Fibroblast of the aortic adventitia (primary cell): ENCODE measurements around the gene HEG1. TPM values are rescaled to one million over a fixed set of nuclear protein-coding genes. Genes with fewer than 3 reads are reported as not detected.
A peak's percentile ranks its signal among the peaks of the same experiment; 100 is the strongest.

ENCODE experiments used
- DNase-seq: peaks from one replicate; pipeline ENCODE4 v3.0.0-alpha.2; 2010; ENCODE audit warnings: low read depth
- H3K4me3 ChIP-seq: 2 replicates; pipeline ENCODE4 v1.5.1; 2011; ENCODE audit warnings: low read depth, mild to moderate bottlenecking, control low read depth, low read length, moderate library complexity
- total RNA-seq: library from RNA; depleted of rRNA; stranded (reverse); fragments of >200 nt; gene quantifications from 2 replicates; pipeline ENCODE4 v1.2.3, GENCODE V29; 2012; ENCODE audit warnings: low replicate concordance
- TF ChIP-seq, protein P1 (sequence below): IDR thresholded peaks from 2 replicates; pipeline ENCODE4 v1.5.1; 2011; ENCODE audit warnings: mild to moderate bottlenecking, low read length, control low read depth, inconsistent platforms; ENCODE audit not compliant: insufficient read depth

Gene HEG1
- total RNA-seq, 1 donor, result 198 TPM

DNA sequence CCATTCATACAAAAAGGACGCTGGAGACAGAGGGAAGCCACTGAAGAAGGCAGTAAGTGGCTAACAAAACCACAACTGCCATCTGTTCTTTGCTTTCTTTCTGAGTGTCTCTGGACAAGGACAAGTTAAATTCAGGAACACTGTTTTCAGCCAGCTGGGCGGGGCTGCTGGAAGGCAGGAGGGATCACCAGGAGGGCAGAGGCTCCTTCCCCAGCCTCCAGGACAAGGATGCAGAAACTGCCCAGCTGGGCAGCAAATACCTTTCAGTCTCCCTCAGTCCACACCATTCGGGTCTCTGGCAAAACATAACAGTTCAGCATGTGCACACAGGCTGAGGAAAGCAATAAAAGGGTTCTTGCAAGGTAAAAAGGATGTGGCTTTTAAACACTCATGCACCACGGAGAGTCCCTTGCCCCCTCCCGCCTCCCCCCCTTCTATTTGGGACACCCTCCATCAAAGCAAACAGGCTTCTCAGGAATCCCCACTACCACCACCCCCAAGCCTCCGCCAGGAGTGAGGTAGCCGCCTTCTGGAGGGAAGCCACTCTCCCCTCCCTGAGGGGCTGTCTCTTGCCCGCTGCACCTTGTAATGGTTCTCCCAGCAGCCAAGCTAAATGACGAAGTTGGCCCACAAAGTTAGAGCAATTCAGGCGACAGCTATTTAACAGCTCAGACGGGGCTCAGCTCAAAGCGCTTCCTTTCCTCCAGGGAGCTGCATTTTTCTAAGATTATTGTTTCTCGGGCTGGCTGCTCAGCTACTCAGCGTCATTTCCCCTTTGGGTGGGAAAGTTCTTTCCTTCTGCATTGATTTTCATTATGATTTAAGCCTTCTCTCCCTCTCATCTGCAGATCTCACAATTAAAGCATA, 3.8 kb downstream of the HEG1 start:
- peak overlapping the region; percentile 96 for H3K4me3 ChIP-seq
- DNase-seq, result peak; percentile 93
- TF ChIP-seq, protein P1, sequence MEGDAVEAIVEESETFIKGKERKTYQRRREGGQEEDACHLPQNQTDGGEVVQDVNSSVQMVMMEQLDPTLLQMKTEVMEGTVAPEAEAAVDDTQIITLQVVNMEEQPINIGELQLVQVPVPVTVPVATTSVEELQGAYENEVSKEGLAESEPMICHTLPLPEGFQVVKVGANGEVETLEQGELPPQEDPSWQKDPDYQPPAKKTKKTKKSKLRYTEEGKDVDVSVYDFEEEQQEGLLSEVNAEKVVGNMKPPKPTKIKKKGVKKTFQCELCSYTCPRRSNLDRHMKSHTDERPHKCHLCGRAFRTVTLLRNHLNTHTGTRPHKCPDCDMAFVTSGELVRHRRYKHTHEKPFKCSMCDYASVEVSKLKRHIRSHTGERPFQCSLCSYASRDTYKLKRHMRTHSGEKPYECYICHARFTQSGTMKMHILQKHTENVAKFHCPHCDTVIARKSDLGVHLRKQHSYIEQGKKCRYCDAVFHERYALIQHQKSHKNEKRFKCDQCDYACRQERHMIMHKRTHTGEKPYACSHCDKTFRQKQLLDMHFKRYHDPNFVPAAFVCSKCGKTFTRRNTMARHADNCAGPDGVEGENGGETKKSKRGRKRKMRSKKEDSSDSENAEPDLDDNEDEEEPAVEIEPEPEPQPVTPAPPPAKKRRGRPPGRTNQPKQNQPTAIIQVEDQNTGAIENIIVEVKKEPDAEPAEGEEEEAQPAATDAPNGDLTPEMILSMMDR, result no peak

DNA sequence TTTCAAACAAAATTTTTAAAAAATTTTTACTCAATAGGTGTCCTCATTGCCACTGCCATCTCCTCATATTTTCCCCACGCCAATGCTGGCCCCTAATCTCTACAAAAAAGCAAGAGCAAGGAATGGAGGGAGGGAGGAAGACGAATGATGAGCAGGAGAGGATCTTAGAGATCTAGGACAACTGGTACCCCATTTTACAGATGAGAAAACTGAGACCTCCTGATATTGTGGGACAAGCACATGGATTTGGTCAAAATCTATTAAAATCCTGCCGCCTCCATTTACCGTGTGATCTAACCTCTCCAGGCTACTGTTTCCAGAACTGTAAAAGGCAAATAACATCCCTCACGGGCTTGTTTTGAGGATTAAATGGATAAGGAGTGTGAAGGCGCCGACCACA, 4.6 kb downstream of the HEG1 start:
- DNase-seq, result no peak
- peak overlapping the region; percentile 96 for H3K4me3 ChIP-seq
- TF ChIP-seq, protein P1, result no peak

- TF ChIP-seq, protein P1, result no peak
- no peak for DNase-seq
- peak overlapping the region; percentile 96 for H3K4me3 ChIP-seq
Observed at GRCh38 chr3:125050488-125051090, 5.2 kb downstream of the HEG1 start.

- peak; percentile 44 for DNase-seq
- peak overlapping the region; percentile 31 for H3K4me3 ChIP-seq
- TF ChIP-seq, protein P1, result no peak
Observed at GRCh38 chr3:125048282-125048681, 7.5 kb downstream of the HEG1 start.

- TF ChIP-seq, protein P1, result peak; percentile 54
- peak; percentile 73 for DNase-seq
- H3K4me3 ChIP-seq, result peak overlapping the region; percentile 37
Observed at GRCh38 chr3:125045965-125046364, 9.8 kb downstream of the HEG1 start.

DNA sequence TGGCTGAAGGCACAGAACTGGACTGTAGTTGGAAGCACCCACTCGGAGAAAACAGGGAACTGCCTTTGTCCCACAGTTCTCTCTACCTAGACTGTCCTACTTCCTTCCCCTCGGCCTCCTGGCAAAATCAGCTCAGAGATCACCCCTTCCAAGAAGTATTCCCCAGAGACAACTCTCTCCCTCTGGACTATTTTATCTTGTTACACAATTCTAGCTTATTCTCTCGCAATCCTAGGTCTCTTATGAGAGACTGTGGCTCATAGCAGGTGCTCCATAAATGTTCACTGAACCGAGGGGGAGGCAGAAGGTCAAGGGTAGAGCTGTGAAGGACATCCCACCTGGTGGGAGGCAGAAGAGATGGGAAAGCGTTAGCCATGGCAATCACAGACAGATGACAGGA, 10.6 kb downstream of the HEG1 start:
- peak overlapping the region; percentile 37 for H3K4me3 ChIP-seq
- DNase-seq, result peak; percentile 78
- TF ChIP-seq, protein P1, result no peak
